ENCODE results near the gene UTP25. TPM values are rescaled to one million over a fixed set of nuclear protein-coding genes. Genes with fewer than 3 reads are reported as not detected.

UTP25 gene
- total RNA-seq, 2 donors from 2014 or later: 4.3 to 6.0 TPM

DNA sequence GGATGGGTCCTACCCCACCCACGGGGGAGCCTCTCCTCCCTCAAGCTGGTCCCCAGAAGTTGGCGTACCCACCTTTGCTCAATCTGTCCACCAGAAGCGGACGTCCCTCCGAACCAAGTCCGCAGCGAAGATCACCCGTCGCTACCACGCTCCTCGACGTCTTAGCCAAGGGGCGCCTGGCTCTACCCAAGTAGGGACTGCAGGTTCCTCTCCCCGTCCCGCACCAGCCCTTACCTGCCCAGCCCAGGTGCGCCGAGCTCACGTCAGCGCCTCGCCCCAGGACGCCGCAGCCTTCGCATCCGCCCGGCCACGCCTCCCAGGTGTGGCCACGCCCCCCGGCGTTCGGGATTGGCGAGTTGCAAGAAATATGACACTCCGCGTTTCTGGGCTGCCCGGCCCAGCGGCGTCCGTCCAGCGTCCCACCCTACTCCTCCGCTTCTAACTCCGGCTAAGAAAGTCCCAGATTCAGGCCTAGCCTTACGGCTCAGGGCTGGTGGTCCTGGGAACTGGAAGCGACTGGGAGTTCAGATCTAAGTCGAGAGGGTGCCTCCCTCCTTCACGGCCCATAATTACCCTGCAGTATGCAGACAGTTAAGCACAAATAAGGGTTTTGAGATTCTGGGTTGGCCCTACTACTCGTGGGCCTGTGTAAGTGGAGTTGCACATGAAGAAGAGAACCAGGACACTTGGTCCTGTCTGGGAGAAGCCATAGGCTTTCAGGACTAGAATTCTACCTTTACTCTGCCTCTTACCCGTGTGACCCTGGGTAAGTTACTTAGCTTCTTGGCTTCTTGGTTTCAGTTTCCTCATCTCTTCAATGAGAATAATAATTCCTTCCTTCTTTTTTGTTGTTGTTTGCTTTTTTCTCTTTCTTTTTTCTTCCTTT, 21.7 kb upstream of the UTP25 start, which contains the start of gene IRF6:
TSS of gene IRF6 (minus strand) at position 268 of the 886 bp plus-strand sequence. CDS start 4,729 bp downstream, outside the sequence.
- H3K4me3 ChIP-seq (ENCODE audit: low read length): peak within 1 kb of the TSS; percentile 79
- H3K27me3 ChIP-seq (ENCODE audit: control insufficient read depth, insufficient read depth, low read length, poor library complexity, severe bottlenecking): peaks cover 43% of the 10 kb centered on the region
- H3K27ac Mint-ChIP-seq: peak within 1 kb of the TSS; percentile 99
- H3K36me3 ChIP-seq (ENCODE audit: control insufficient read depth, insufficient read depth, low read length): no peaks in the 10 kb centered on the region
- peaks cover 4% of the 10 kb centered on the region for H3K4me1 ChIP-seq (ENCODE audit: control insufficient read depth, insufficient read depth, low read length)
- TF ChIP-seq, protein P1, sequence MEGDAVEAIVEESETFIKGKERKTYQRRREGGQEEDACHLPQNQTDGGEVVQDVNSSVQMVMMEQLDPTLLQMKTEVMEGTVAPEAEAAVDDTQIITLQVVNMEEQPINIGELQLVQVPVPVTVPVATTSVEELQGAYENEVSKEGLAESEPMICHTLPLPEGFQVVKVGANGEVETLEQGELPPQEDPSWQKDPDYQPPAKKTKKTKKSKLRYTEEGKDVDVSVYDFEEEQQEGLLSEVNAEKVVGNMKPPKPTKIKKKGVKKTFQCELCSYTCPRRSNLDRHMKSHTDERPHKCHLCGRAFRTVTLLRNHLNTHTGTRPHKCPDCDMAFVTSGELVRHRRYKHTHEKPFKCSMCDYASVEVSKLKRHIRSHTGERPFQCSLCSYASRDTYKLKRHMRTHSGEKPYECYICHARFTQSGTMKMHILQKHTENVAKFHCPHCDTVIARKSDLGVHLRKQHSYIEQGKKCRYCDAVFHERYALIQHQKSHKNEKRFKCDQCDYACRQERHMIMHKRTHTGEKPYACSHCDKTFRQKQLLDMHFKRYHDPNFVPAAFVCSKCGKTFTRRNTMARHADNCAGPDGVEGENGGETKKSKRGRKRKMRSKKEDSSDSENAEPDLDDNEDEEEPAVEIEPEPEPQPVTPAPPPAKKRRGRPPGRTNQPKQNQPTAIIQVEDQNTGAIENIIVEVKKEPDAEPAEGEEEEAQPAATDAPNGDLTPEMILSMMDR (conservative IDR thresholded peaks at IDR 0.05): no peak
- H3K27me3 Mint-ChIP-seq (ENCODE audit: insufficient read depth): peaks cover 2% of the 10 kb centered on the region
- peak within 1 kb of the TSS; percentile 46 for H3K9ac ChIP-seq (ENCODE audit: extremely low read depth, low read length, poor library complexity, severe bottlenecking)
- H3K4me3 Mint-ChIP-seq: peak within 1 kb of the TSS; percentile 94
- peak; percentile 99 for DNase-seq
- no peaks in the 10 kb centered on the region for H3K9me3 ChIP-seq (ENCODE audit: control insufficient read depth, low read length)
- no peak within 1 kb of the TSS for H3K27ac ChIP-seq (ENCODE audit: low read depth, low read length)
- 16 to 32% methylated on average over 18 to 46 of the region's 46 CpGs for WGBS, 2 experiments (ENCODE audit: insufficient coverage in 1 of 2, insufficient read length in 1 of 2)
- peaks cover 24% of the 10 kb centered on the region for H3K4me1 Mint-ChIP-seq
- no peaks in the 10 kb centered on the region for H3K9me3 Mint-ChIP-seq
- no peaks in the 10 kb centered on the region for H3K36me3 Mint-ChIP-seq (ENCODE audit: low read depth)

DNA sequence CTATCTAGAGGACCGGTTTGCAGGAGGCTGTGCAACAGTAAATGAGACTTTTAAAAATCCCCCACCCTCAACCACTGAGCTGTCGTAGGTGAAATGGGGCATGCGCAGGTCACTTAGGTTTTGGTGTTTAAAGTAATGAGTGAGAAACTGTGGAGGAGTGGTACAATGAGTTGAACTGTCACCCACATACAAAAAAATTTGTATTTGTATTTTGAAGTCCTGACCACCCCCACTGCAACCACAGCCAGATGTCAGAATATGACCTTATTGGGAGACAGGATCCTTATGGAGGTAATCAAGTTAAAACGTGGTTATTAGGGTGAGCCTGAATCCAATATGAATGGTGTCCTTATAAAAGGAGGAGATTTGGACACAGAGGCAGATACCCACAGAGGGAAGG, 20.3 kb upstream of the UTP25 start:
- H3K27ac ChIP-seq (ENCODE audit: low read depth, low read length): no peak overlapping the region
- TF ChIP-seq, protein P1 (conservative IDR thresholded peaks at IDR 0.05): no peak
- H3K27ac Mint-ChIP-seq: no peak overlapping the region
- peaks cover 17% of the 10 kb centered on the region for H3K4me1 Mint-ChIP-seq
- WGBS, 2 experiments (ENCODE audit: insufficient coverage in 1 of 2, insufficient read length in 1 of 2): 91 to 100% methylated on average over 1 to 2 of the region's 4 CpGs
- no peak overlapping the region for H3K4me3 ChIP-seq (ENCODE audit: low read length)
- H3K4me3 Mint-ChIP-seq: no peak overlapping the region
- no peaks in the 10 kb centered on the region for H3K36me3 Mint-ChIP-seq (ENCODE audit: low read depth)
- H3K27me3 Mint-ChIP-seq (ENCODE audit: insufficient read depth): peaks cover 2% of the 10 kb centered on the region
- H3K9me3 ChIP-seq (ENCODE audit: control insufficient read depth, low read length): no peaks in the 10 kb centered on the region
- no peaks in the 10 kb centered on the region for H3K9me3 Mint-ChIP-seq
- H3K36me3 ChIP-seq (ENCODE audit: control insufficient read depth, insufficient read depth, low read length): no peaks in the 10 kb centered on the region
- no peak overlapping the region for H3K9ac ChIP-seq (ENCODE audit: extremely low read depth, low read length, poor library complexity, severe bottlenecking)
- DNase-seq: no peak
- H3K27me3 ChIP-seq (ENCODE audit: control insufficient read depth, insufficient read depth, low read length, poor library complexity, severe bottlenecking): peaks cover 30% of the 10 kb centered on the region
- peaks cover 4% of the 10 kb centered on the region for H3K4me1 ChIP-seq (ENCODE audit: control insufficient read depth, insufficient read depth, low read length)

DNA sequence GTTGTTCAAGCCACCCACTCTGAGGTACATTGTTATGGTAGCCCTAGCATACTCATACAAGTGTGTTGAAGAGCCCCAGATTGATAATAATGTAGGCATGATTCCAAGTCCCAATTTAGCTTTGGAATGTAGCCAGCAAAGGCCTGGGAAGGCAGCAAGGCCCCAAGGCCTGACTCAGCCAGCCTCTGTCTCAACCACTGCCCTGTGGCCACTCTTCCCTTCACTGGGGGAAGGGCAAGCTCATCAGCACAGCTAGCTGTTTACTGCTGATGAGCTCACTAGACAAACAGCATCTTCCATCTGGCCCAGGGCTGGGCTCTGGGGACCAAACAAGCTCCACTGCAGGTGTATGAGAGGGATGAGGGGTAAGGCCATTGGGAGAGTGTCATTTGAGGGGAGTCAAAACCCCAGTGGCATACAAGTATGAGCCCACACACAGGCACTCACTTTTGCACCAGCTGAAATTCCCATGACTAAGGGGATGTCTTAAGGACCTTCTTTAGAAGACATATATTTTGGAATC, 19.7 kb upstream of the UTP25 start:
- Histone ChIP-seq H3K4me1 (ENCODE audit: control insufficient read depth, insufficient read depth, low read length) (peaks cover 4% of the 10 kb centered on the region), H3K9me3 (ENCODE audit: control insufficient read depth, low read length) (no peaks in the 10 kb centered on the region), H3K27me3 (ENCODE audit: control insufficient read depth, insufficient read depth, low read length, poor library complexity, severe bottlenecking) (peaks cover 24% of the 10 kb centered on the region), H3K4me3 (ENCODE audit: low read length) (no peak overlapping the region), H3K27ac (ENCODE audit: low read depth, low read length) (no peak overlapping the region), H3K9ac (ENCODE audit: extremely low read depth, low read length, poor library complexity, severe bottlenecking) (no peak overlapping the region), H3K36me3 (ENCODE audit: control insufficient read depth, insufficient read depth, low read length) (no peaks in the 10 kb centered on the region)
- H3K4me3 Mint-ChIP-seq: no peak overlapping the region
- no peak for DNase-seq
- TF ChIP-seq, protein P1 (conservative IDR thresholded peaks at IDR 0.05): no peak
- peaks cover 2% of the 10 kb centered on the region for H3K27me3 Mint-ChIP-seq (ENCODE audit: insufficient read depth)
- H3K36me3 Mint-ChIP-seq (ENCODE audit: low read depth): no peaks in the 10 kb centered on the region
- H3K27ac Mint-ChIP-seq: no peak overlapping the region
- H3K9me3 Mint-ChIP-seq: no peaks in the 10 kb centered on the region
- peaks cover 16% of the 10 kb centered on the region for H3K4me1 Mint-ChIP-seq

Data from endodermal cell (in vitro differentiated cells).